Astrocyte (in vitro differentiated cells and primary cell): ENCODE data around the gene AGT. TPM values are rescaled to one million over a fixed set of nuclear protein-coding genes. Genes with fewer than 3 reads are reported as not detected.

ENCODE experiments used
- DNase-seq: peaks from one replicate; pipeline ENCODE4 v3.0.0-alpha.2; 2010; ENCODE audit warnings: low read depth
- FAIRE-seq: peaks from 2 replicates; lab custom pipeline; 2011; peaks lifted over from hg19 to GRCh38; lab: Jason Lieb, UNC
- H2AFZ ChIP-seq: 2 replicates; pipeline ENCODE4 v1.6.0; 2012; ENCODE audit warnings: low read depth, low read length, inconsistent platforms
- H3K27ac ChIP-seq: 2 replicates; pipeline ENCODE4 v1.5.1; 2011; ENCODE audit warnings: low read depth, low read length, inconsistent platforms
- H3K27me3 ChIP-seq: 2 replicates; pipeline ENCODE4 v1.6.0; 2011; ENCODE audit warnings: low read length, inconsistent platforms; ENCODE audit not compliant: insufficient read depth
- H3K36me3 ChIP-seq: 2 replicates; pipeline ENCODE4 v1.5.1; 2011; ENCODE audit warnings: low read length, inconsistent platforms; ENCODE audit not compliant: insufficient read depth
- H3K4me1 ChIP-seq: 2 replicates; pipeline ENCODE4 v1.5.1; 2011; ENCODE audit warnings: low read length, inconsistent platforms; ENCODE audit not compliant: insufficient read depth
- H3K4me2 ChIP-seq: 2 replicates; pipeline ENCODE4 v1.6.0; 2012; ENCODE audit warnings: low read length, inconsistent platforms
- H3K4me3 ChIP-seq: 2 replicates; pipeline ENCODE4 v1.5.1; 2011; ENCODE audit warnings: low read depth, mild to moderate bottlenecking, low read length, inconsistent platforms; ENCODE audit not compliant: insufficient read depth
- H3K79me2 ChIP-seq: 2 replicates; pipeline ENCODE4 v1.6.0; 2012; ENCODE audit warnings: mild to moderate bottlenecking, low read length, inconsistent platforms; ENCODE audit not compliant: insufficient read depth
- H3K9ac ChIP-seq: 2 replicates; pipeline ENCODE4 v1.6.0; 2012; ENCODE audit warnings: mild to moderate bottlenecking, low read length, inconsistent platforms
- H3K9me3 ChIP-seq: 2 replicates; pipeline ENCODE4 v1.5.1; 2012; ENCODE audit warnings: low read depth, mild to moderate bottlenecking, low read length, inconsistent platforms; ENCODE audit not compliant: insufficient read depth
- H4K20me1 ChIP-seq: 2 replicates; pipeline ENCODE4 v1.6.0; 2012; ENCODE audit warnings: low read length, inconsistent platforms; ENCODE audit not compliant: insufficient read depth
- H3K27ac Mint-ChIP-seq: one replicate; pipeline ENCODE4 v1.8.0; 2021; ENCODE audit warnings: mild to moderate bottlenecking, mixed read lengths; ENCODE audit not compliant: unreplicated experiment
- H3K27me3 Mint-ChIP-seq: one replicate; pipeline ENCODE4 v1.8.0; 2021; ENCODE audit warnings: low read depth, mixed read lengths; ENCODE audit not compliant: unreplicated experiment
- H3K36me3 Mint-ChIP-seq: one replicate; pipeline ENCODE4 v1.8.0; 2021; ENCODE audit warnings: low read depth, mixed read lengths; ENCODE audit not compliant: unreplicated experiment
- H3K4me1 Mint-ChIP-seq: one replicate; pipeline ENCODE4 v1.8.0; 2021; ENCODE audit warnings: low read depth, mixed read lengths; ENCODE audit not compliant: unreplicated experiment
- H3K4me3 Mint-ChIP-seq: one replicate; pipeline ENCODE4 v1.8.0; 2021; ENCODE audit warnings: mild to moderate bottlenecking, moderate library complexity, mixed read lengths; ENCODE audit not compliant: unreplicated experiment
- H3K9me3 Mint-ChIP-seq: one replicate; pipeline ENCODE4 v1.8.0; 2021; ENCODE audit warnings: mild to moderate bottlenecking, mixed read lengths; ENCODE audit not compliant: unreplicated experiment
- CTCF ChIP-seq: IDR thresholded peaks from 2 replicates; pipeline ENCODE4 v1.5.1; 2011; ENCODE audit warnings: low read depth, mild to moderate bottlenecking, inconsistent platforms, low read length, moderate library complexity; ENCODE audit not compliant: insufficient read depth
- EZH2 ChIP-seq: IDR thresholded peaks from 2 replicates; pipeline ENCODE4 v1.6.1; 2012; ENCODE audit warnings: mild to moderate bottlenecking, low read length, inconsistent platforms; ENCODE audit not compliant: insufficient read depth
- total RNA-seq: library from RNA; stranded (reverse); gene quantifications from 2 replicates; pipeline ENCODE4 v1.2.1, GENCODE V29; 2021

AGT gene
- total RNA-seq, 1 donor from 2014 or later, result 1.2 TPM

GRCh38 chr1:230686747-230687146 is 27.2 kb downstream of the AGT start:
- Histone ChIP-seq H3K79me2 (no peaks in the 10 kb centered on the region), H3K9ac (no peak overlapping the region), H3K27ac (no peak overlapping the region), H3K27me3 (no peaks in the 10 kb centered on the region), H4K20me1 (peaks cover 5% of the 10 kb centered on the region), H3K4me3 (no peak overlapping the region), H3K4me2 (no peak overlapping the region), H3K36me3 (peaks cover 32% of the 10 kb centered on the region), H3K4me1 (peaks cover 19% of the 10 kb centered on the region), H3K9me3 (no peaks in the 10 kb centered on the region), H2AFZ (no peak overlapping the region)
- H3K4me1 Mint-ChIP-seq, result peaks cover 20% of the 10 kb centered on the region
- TF ChIP-seq EZH2 (no peak), CTCF (no peak)
- H3K36me3 Mint-ChIP-seq, result peaks cover 7% of the 10 kb centered on the region
- FAIRE-seq (no peak), DNase-seq (no peak)
- no peaks in the 10 kb centered on the region for H3K27me3 Mint-ChIP-seq
- no peak overlapping the region for H3K4me3 Mint-ChIP-seq
- H3K27ac Mint-ChIP-seq, result no peak overlapping the region
- no peaks in the 10 kb centered on the region for H3K9me3 Mint-ChIP-seq

GRCh38 chr1:230684998-230685397 is 28.9 kb downstream of the AGT start:
- no peak overlapping the region for H3K27ac Mint-ChIP-seq
- no peak for FAIRE-seq

More at GRCh38 chr1:230684998-230685397, 28.9 kb downstream of the AGT start:
- Mint-ChIP-seq H3K9me3 (no peaks in the 10 kb centered on the region), H3K36me3 (peaks cover 11% of the 10 kb centered on the region), H3K27me3 (no peaks in the 10 kb centered on the region), H3K4me1 (peaks cover 24% of the 10 kb centered on the region), H3K4me3 (no peak overlapping the region)
- Histone ChIP-seq H3K27me3 (no peaks in the 10 kb centered on the region), H3K4me3 (no peak overlapping the region), H3K9ac (no peak overlapping the region), H2AFZ (no peak overlapping the region), H3K27ac (no peak overlapping the region), H3K4me2 (no peak overlapping the region), H4K20me1 (peaks cover 5% of the 10 kb centered on the region), H3K9me3 (no peaks in the 10 kb centered on the region), H3K36me3 (peaks cover 26% of the 10 kb centered on the region), H3K79me2 (no peaks in the 10 kb centered on the region), H3K4me1 (peaks cover 23% of the 10 kb centered on the region)
- TF ChIP-seq CTCF (no peak), EZH2 (no peak)
- DNase-seq, result no peak
